ENCODE data around the gene OMA1.
"Not testable (repeated sequence)": the region's sequence is repeated elsewhere in the genome, so short reads cannot be mapped to it uniquely, and the experiment has no call there.

Gene OMA1

DNA sequence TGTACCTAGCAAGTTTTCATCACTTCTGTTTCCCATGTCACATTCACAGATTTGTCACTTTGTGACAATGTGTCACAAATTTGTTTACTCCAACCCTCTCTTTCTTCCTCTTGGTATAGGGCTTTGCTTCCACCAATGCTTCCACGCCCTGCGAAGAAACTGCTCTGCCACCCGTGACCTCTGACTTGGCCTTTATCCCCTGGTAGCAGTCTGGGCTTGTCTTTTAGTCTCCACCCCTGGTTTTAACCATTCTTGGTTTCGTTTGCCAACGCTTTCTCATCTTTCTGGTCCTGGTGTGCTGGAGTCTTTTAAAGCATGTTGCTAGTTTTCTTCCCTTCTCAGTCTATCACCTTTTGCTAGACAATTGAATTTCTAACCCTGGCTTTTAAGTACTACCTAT lies 22.4 kb upstream of the OMA1 start:
- no peak for DNase-seq
- intact Hi-C loops (cut with DNase I; ENCODE audit: low total_unique reads) = no loop called here
- TF ChIP-seq, protein P1, sequence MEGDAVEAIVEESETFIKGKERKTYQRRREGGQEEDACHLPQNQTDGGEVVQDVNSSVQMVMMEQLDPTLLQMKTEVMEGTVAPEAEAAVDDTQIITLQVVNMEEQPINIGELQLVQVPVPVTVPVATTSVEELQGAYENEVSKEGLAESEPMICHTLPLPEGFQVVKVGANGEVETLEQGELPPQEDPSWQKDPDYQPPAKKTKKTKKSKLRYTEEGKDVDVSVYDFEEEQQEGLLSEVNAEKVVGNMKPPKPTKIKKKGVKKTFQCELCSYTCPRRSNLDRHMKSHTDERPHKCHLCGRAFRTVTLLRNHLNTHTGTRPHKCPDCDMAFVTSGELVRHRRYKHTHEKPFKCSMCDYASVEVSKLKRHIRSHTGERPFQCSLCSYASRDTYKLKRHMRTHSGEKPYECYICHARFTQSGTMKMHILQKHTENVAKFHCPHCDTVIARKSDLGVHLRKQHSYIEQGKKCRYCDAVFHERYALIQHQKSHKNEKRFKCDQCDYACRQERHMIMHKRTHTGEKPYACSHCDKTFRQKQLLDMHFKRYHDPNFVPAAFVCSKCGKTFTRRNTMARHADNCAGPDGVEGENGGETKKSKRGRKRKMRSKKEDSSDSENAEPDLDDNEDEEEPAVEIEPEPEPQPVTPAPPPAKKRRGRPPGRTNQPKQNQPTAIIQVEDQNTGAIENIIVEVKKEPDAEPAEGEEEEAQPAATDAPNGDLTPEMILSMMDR (IDR thresholded peaks at IDR 0.05) = no peak
- H3K4me1 ChIP-seq = no peaks in the 10 kb centered on the region
- no peaks in the 10 kb centered on the region for H3K9me3 ChIP-seq
- H3K27ac ChIP-seq = no peak overlapping the region
- no peaks in the 10 kb centered on the region for H3K36me3 ChIP-seq
- no peaks in the 10 kb centered on the region for H3K27me3 ChIP-seq
- no peak overlapping the region for H3K4me3 ChIP-seq

DNA sequence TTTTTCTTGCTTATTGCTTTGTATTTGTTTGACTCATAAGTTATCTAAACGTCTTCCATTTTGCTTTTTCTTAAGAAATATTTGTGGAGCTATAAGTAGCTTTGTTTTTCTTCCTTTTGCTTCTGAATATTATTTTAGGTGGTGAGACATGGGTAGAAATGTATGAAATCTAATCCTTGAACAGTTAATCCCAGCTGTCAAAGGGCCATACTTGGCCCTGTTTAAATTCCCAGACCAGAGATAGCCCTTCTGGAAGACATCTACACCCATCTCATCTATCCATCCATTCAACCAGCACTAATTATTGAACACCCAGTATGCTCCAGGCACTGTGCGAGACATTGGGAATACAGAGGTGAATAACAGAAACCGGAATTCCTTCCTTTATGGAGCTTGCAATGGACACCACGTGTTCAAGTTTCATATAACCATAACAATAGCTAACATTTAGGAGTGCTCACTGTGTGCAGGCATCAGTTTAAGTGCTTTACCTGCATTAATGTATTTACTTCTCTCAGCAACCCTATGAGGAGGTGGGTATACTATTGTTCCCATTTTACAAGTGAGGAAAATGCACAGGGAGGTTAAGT lies 21.8 kb upstream of the OMA1 start:
- Histone ChIP-seq H3K27me3 (no peaks in the 10 kb centered on the region), H3K9me3 (no peaks in the 10 kb centered on the region), H3K36me3 (no peaks in the 10 kb centered on the region), H3K4me1 (no peaks in the 10 kb centered on the region), H3K4me3 (no peak overlapping the region), H3K27ac (no peak overlapping the region)
- intact Hi-C loops (cut with DNase I; ENCODE audit: low total_unique reads) = no loop called here
- DNase-seq = no peak
- TF ChIP-seq, protein P1 (IDR thresholded peaks at IDR 0.05) = no peak

DNA sequence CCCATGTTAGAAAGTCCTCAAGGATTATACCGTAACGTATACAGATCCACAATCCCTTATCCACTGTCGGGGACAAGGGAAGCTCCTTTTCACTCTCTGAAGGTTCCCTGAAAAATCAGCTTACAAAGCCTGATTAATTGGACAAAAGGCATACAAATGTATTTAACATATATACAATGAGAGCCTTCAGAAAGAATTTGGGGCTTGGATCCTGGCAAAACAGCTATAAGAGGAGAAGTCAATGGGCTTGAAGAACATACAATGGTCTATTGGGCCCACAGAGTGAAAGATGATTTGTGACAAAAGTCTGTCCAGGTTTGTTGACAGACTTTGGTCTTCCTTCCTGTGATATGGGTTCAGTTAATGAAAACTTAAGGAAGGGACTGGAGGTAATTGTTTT lies 19.8 kb upstream of the OMA1 start:
- Histone ChIP-seq H3K27me3 (no peaks in the 10 kb centered on the region), H3K27ac (no peak overlapping the region), H3K9me3 (no peaks in the 10 kb centered on the region), H3K4me1 (no peaks in the 10 kb centered on the region), H3K36me3 (no peaks in the 10 kb centered on the region), H3K4me3 (no peak overlapping the region)
- TF ChIP-seq, protein P1 (IDR thresholded peaks at IDR 0.05) = no peak
- no peak for DNase-seq
- intact Hi-C loops (cut with DNase I; ENCODE audit: low total_unique reads) = no loop called here

DNA sequence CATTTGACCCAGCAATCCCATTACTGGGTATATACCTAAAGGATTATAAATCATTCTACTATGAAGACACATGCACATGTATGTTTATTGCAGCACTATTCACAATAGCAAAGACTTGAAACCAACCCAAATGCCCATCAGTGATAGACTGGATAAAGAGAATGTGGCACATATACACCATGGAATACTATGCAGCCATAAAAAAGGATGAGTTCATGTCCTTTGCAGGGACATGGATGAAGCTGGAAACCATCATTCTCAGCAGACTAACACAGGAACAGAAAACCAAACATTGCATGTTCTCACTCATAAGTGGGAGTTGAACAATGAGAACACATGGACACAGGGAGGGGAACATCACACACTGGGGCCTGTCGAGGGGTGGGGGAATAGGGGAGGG lies 17.2 kb upstream of the OMA1 start:
- H3K9me3 ChIP-seq; H3K36me3 ChIP-seq; H3K4me3 ChIP-seq; intact Hi-C loops (cut with DNase I; ENCODE audit: low total_unique reads); H3K27ac ChIP-seq; H3K4me1 ChIP-seq; DNase-seq; H3K27me3 ChIP-seq: not testable (repeated sequence)

DNA sequence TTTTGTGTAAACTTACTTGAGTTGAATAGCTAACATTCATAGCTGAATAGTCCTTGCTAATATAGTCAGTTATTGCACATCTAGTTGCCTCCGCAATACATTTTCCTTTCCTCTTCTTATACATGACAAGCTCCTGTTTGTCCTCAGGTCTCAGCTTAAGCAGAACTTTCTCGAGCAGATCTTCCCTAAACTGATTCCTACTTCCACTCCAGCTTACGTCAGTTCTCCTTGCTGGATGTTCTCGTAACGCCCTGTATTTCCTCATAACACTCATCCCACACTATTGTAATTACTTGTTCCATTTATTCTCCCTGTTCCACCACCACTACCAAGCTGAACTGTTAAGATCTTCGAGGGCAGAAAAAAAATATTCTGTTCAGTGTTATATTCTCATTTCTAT lies 15.1 kb upstream of the OMA1 start:
- H3K4me1 ChIP-seq = no peaks in the 10 kb centered on the region
- intact Hi-C loops (cut with DNase I; ENCODE audit: low total_unique reads) = no loop called here
- TF ChIP-seq, protein P1 (IDR thresholded peaks at IDR 0.05) = no peak
- no peak overlapping the region for H3K27ac ChIP-seq
- no peaks in the 10 kb centered on the region for H3K9me3 ChIP-seq
- no peak for DNase-seq
- no peaks in the 10 kb centered on the region for H3K27me3 ChIP-seq
- no peak overlapping the region for H3K4me3 ChIP-seq
- no peaks in the 10 kb centered on the region for H3K36me3 ChIP-seq

DNA sequence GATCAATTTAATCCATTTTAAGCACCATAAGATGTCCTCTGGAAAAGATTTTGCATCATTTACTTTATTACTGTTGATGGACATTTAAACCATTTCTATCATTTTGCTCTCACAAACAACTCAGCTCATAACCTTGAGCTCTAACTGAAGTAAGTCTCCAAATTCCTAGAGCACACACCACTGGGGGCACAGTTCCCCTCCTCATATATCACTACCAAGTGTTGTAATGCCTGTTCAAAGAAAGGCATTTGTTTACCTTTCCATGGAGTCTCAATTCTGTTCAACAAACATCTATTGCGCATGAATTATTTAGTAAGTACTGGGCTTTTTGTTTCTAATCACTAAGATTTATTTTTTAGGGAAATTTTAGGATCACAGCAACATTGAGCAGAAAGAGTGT lies 8.9 kb upstream of the OMA1 start:
- Histone ChIP-seq H3K27me3 (no peaks in the 10 kb centered on the region), H3K4me3 (no peak overlapping the region), H3K4me1 (no peaks in the 10 kb centered on the region), H3K27ac (no peak overlapping the region), H3K9me3 (no peaks in the 10 kb centered on the region), H3K36me3 (no peaks in the 10 kb centered on the region)
- intact Hi-C loops (cut with DNase I; ENCODE audit: low total_unique reads) = no loop called here
- DNase-seq = no peak
- TF ChIP-seq, protein P1 (IDR thresholded peaks at IDR 0.05) = no peak

All from tibial artery (tissue), 4 donors.